SK-N-SH (cell line): Measurements from ENCODE around the gene CCDC192. TPM values are rescaled to one million over a fixed set of nuclear protein-coding genes. Genes with fewer than 3 reads are reported as not detected.

Source experiments
- CTCF ChIA-PET: fragments of 300-600, 350-600 bp; formaldehyde crosslinking; extraction: SDS; loops from one replicate; lab custom pipeline; 2021; lab: Yijun Ruan, JAX
- POLR2A ChIA-PET: fragments of 350-600 bp; sonication (Branson Sonifier 250); formaldehyde crosslinking; extraction: SDS; loops from one replicate; lab custom pipeline; 2020; ENCODE audit warnings: antibody characterized with exemption, inconsistent platforms; lab: Yijun Ruan, JAX
- DNase-seq: peaks from one replicate; pipeline ENCODE4 v3.0.0; 2012
- H2AFZ ChIP-seq: fragments of 200-600 bp; sonication (generic); 2 replicates; pipeline ENCODE4 v1.8.1; 2016; ENCODE audit warnings: antibody characterized with exemption, mild to moderate bottlenecking, low read depth
- H3F3A ChIP-seq: fragments of 200-600 bp; sonication (generic); replicated peaks from 2 replicates; pipeline ENCODE3; 2016; ENCODE audit warnings: antibody characterized with exemption, mild to moderate bottlenecking; ENCODE audit not compliant: insufficient read depth
- H3K27ac ChIP-seq, 2 experiments: fragments of 200-500 bp in 1 of 2; fragments of 200-600 bp in 1 of 2; sonication (Bioruptor generic) in 1 of 2; sonication (generic), shearing (Covaris generic) in 1 of 2; 2 replicates each; pipeline versions ENCODE4 v1.5.1 to v1.6.1; 2014 to 2016; ENCODE audit warnings: low read depth in 2 of 2, inconsistent platforms in 1 of 2, low read length in 1 of 2, mild to moderate bottlenecking in 1 of 2, mixed read lengths in 1 of 2
- H3K27me3 ChIP-seq: fragments of 200-600 bp; sonication (generic), shearing (Covaris generic); 2 replicates; pipeline ENCODE4 v1.6.1; 2016; ENCODE audit warnings: mixed run types; ENCODE audit not compliant: insufficient read depth
- H3K36me3 ChIP-seq, 2 experiments: fragments of 200-500 bp in 1 of 2; fragments of 200-600 bp in 1 of 2; sonication (Bioruptor generic) in 1 of 2; sonication (generic) in 1 of 2; replicated peaks in 1 of 2; 2 replicates each; pipeline versions ENCODE3 to v1.5.1; 2014 to 2016; ENCODE audit warnings: low read length in 1 of 2, mild to moderate bottlenecking in 1 of 2; ENCODE audit not compliant: insufficient read depth in 2 of 2, control insufficient read depth in 1 of 2
- H3K4me1 ChIP-seq, 2 experiments: fragments of 200-500 bp in 1 of 2; fragments of 200-600 bp in 1 of 2; sonication (Bioruptor generic) in 1 of 2; sonication (generic), shearing (Covaris generic) in 1 of 2; 2 replicates each; pipeline versions ENCODE4 v1.5.1 to v1.6.1; 2014 to 2016; ENCODE audit warnings: low read depth in 1 of 2, low read length in 1 of 2, mixed run types in 1 of 2; ENCODE audit not compliant: insufficient read depth in 2 of 2, control insufficient read depth in 1 of 2
- H3K4me2 ChIP-seq: fragments of 200-600 bp; sonication (generic), shearing (Covaris generic); 2 replicates; pipeline ENCODE4 v1.6.1; 2017; ENCODE audit warnings: mixed run types
- H3K4me3 ChIP-seq, 2 experiments: fragments of 200-500 bp in 1 of 2; fragments of 200-600 bp in 1 of 2; sonication (Bioruptor generic) in 1 of 2; sonication (generic), shearing (Covaris generic) in 1 of 2; 2 replicates each; pipeline versions ENCODE4 v1.5.1 to v1.8.1; 2014 to 2016; ENCODE audit warnings: low read depth in 2 of 2, inconsistent platforms in 1 of 2, low read length in 1 of 2, mild to moderate bottlenecking in 1 of 2, mixed read lengths in 1 of 2, moderate library complexity in 1 of 2
- H3K79me2 ChIP-seq: fragments of 200-600 bp; sonication (generic); 2 replicates; pipeline ENCODE4 v1.8.1; 2017; ENCODE audit warnings: mild to moderate bottlenecking; ENCODE audit not compliant: insufficient read depth
- H3K9ac ChIP-seq: fragments of 200-600 bp; sonication (generic); 2 replicates; pipeline ENCODE4 v1.6.1; 2017; ENCODE audit warnings: mixed run types
- H3K9me2 ChIP-seq: fragments of 200-600 bp; sonication (generic); 2 replicates; pipeline ENCODE4 v1.6.1; 2017; ENCODE audit warnings: mixed run types
- H3K9me3 ChIP-seq: fragments of 200-600 bp; sonication (generic); 2 replicates; pipeline ENCODE4 v1.6.1; 2017; ENCODE audit warnings: mixed run types, mild to moderate bottlenecking, moderate library complexity
- H4K20me1 ChIP-seq: fragments of 200-600 bp; sonication (generic); 2 replicates; pipeline ENCODE4 v1.6.1; 2017; ENCODE audit warnings: mild to moderate bottlenecking, mixed run types; ENCODE audit not compliant: insufficient read depth
- FOSL2 ChIP-seq: IDR thresholded peaks from 2 replicates; pipeline ENCODE4 v1.4.0; 2012; ENCODE audit warnings: low read depth, mild to moderate bottlenecking, moderate library complexity, borderline replicate concordance
- FOXM1 ChIP-seq: IDR thresholded peaks from 2 replicates; pipeline ENCODE4 v1.4.0; 2012; ENCODE audit warnings: low read depth, mild to moderate bottlenecking
- GATA2 ChIP-seq: sonication (generic); formaldehyde crosslinking; IDR thresholded peaks from 2 replicates; pipeline ENCODE4 v1.5.0; 2020; ENCODE audit warnings: mild to moderate bottlenecking, missing genetic modification reagents
- IRF3 ChIP-seq: fragments of 150-350 bp; IDR thresholded peaks from 2 replicates; pipeline ENCODE4 v1.6.1; 2016; ENCODE audit warnings: mild to moderate bottlenecking, low read depth, low read length
- JUND ChIP-seq: IDR thresholded peaks from 2 replicates; pipeline ENCODE4 v1.4.0; 2012
- MEF2A ChIP-seq: IDR thresholded peaks from 2 replicates; pipeline ENCODE4 v1.4.0; 2012; ENCODE audit warnings: low read depth, borderline replicate concordance
- MXI1 ChIP-seq: IDR thresholded peaks from 2 replicates; pipeline ENCODE4 v1.6.1; 2012; ENCODE audit warnings: mild to moderate bottlenecking, low read depth, low read length, improper control_type of control experiment
- NFIC ChIP-seq: IDR thresholded peaks from 2 replicates; pipeline ENCODE4 v1.4.0; 2012; ENCODE audit warnings: borderline replicate concordance
- POLR2AphosphoS5 ChIP-seq: IDR thresholded peaks from 2 replicates; pipeline ENCODE4 v1.6.1; 2012; ENCODE audit warnings: low read depth, low read length
- REST ChIP-seq: IDR thresholded peaks from 2 replicates; pipeline ENCODE4 v1.6.1; 2012; ENCODE audit warnings: mild to moderate bottlenecking, low read depth, low read length, moderate library complexity
- SMC3 ChIP-seq: IDR thresholded peaks from 2 replicates; pipeline ENCODE4 v1.6.1; 2012; ENCODE audit warnings: low read depth, low read length, improper control_type of control experiment
- TAF1 ChIP-seq: IDR thresholded peaks from 2 replicates; pipeline ENCODE4 v1.6.1; 2012; ENCODE audit warnings: low read depth, mild to moderate bottlenecking, low read length, moderate library complexity, borderline replicate concordance
- TEAD4 ChIP-seq: IDR thresholded peaks from 2 replicates; pipeline ENCODE4 v1.4.0; 2012; ENCODE audit warnings: mild to moderate bottlenecking, borderline replicate concordance; ENCODE audit not compliant: insufficient read depth
- YY1 ChIP-seq: IDR thresholded peaks from 2 replicates; pipeline ENCODE4 v1.4.0; 2012; ENCODE audit warnings: low read depth, mild to moderate bottlenecking
- WGBS: methylation state at CpG from one replicate; pipeline ENCODE4 v1.1.6; 2017; ENCODE audit warnings: low lambda C conversion rate; 5-methylcytosine and 5-hydroxymethylcytosine counted together
- polyA plus RNA-seq, 3 experiments: library from polyadenylated mRNA; depleted of rRNA; stranded (reverse); fragments of >200 nt; gene quantifications; 2 replicates each; pipeline ENCODE4 v1.2.3, GENCODE V29; 2012

The CCDC192 gene
- polyA plus RNA-seq, 1 of the 3 experiments (the other 2 are of a cell fraction): not detected

- no peaks in the 10 kb centered on the region for H3K9me3 ChIP-seq
- H3K36me3 ChIP-seq: no peaks in the 10 kb centered on the region
- H3F3A ChIP-seq: no peaks in the 10 kb centered on the region
- no peaks in the 10 kb centered on the region for H3K27me3 ChIP-seq
- 95% methylated on average over 4 of the region's 4 CpGs for WGBS
- TF ChIP-seq MEF2A: no peak
- TF ChIP-seq IRF3: no peak
- no peak for TF ChIP-seq REST
- ChIA-PET POLR2A (no interaction called here), CTCF (no interaction called here)
- no peak overlapping the region for H3K27ac ChIP-seq
- H3K9ac ChIP-seq: no peak overlapping the region
- H2AFZ ChIP-seq: no peak overlapping the region
- no peak overlapping the region for H3K4me2 ChIP-seq
- H3K4me1 ChIP-seq: peaks cover 0 to 14% of the 10 kb centered on the region in 2 experiments; a peak in 1 of 4 replicates
- H3K9me2 ChIP-seq: no peaks in the 10 kb centered on the region
- no peaks in the 10 kb centered on the region for H4K20me1 ChIP-seq
- H3K4me3 ChIP-seq: no peak overlapping the region
- no peaks in the 10 kb centered on the region for H3K79me2 ChIP-seq
- DNase-seq: no peak
Measured at GRCh38 chr5:127943061-127943371, 239.8 kb downstream of the CCDC192 start.

- TF ChIP-seq FOSL2: no peak
- TF ChIP-seq TAF1: no peak
- TF ChIP-seq NFIC: no peak
- no peak for TF ChIP-seq JUND
- TF ChIP-seq SMC3: no peak
- TF ChIP-seq MXI1: no peak
- no peak for TF ChIP-seq TEAD4
- TF ChIP-seq POLR2AphosphoS5: no peak
- TF ChIP-seq YY1: no peak
- no peak for TF ChIP-seq GATA2 (CRISPR knock-in tag)
- no peak for TF ChIP-seq IRF3
- no peak for TF ChIP-seq FOXM1
Measured at GRCh38 chr5:127944125-127944524, 240.9 kb downstream of the CCDC192 start.

More at GRCh38 chr5:127944125-127944524, 240.9 kb downstream of the CCDC192 start:
- ChIA-PET CTCF (interaction anchor here (1.2 kb wide), 1 partner anchor 17 kb away, joined by 3 read pairs; no protein-coding TSS in a partner anchor), POLR2A (no interaction called here)
- peaks cover 0 to 14% of the 10 kb centered on the region in 2 experiments; a peak in 1 of 4 replicates for H3K4me1 ChIP-seq
- no peak overlapping the region for H3K4me3 ChIP-seq
- no peaks in the 10 kb centered on the region for H3K36me3 ChIP-seq
- DNase-seq: no peak
- H3F3A ChIP-seq: no peaks in the 10 kb centered on the region
- WGBS: 89% methylated on average over 4 of the region's 5 CpGs
- H4K20me1 ChIP-seq: no peaks in the 10 kb centered on the region
- no peaks in the 10 kb centered on the region for H3K9me2 ChIP-seq
- no peak overlapping the region for H3K27ac ChIP-seq
- no peaks in the 10 kb centered on the region for H3K9me3 ChIP-seq
- H3K9ac ChIP-seq: no peak overlapping the region
- no peak overlapping the region for H3K4me2 ChIP-seq
- H3K79me2 ChIP-seq: no peaks in the 10 kb centered on the region
- H3K27me3 ChIP-seq: no peaks in the 10 kb centered on the region
- no peak overlapping the region for H2AFZ ChIP-seq
